Stimulated activated CD4-positive, alpha-beta T cell treated with anti-CD3 and anti-CD28 coated beads, Interleukin-1b, Interleukin-23, amount 100 ng/mL, for 1 hour (primary cell): ENCODE measurements around the gene PTPN4.

Source experiments
- DNase-seq, 2 donors: peaks; one replicate each; pipeline ENCODE4 v3.0.0-alpha.2; 2020; ENCODE audit warnings: low read depth in 2 of 2

The PTPN4 gene

DNA sequence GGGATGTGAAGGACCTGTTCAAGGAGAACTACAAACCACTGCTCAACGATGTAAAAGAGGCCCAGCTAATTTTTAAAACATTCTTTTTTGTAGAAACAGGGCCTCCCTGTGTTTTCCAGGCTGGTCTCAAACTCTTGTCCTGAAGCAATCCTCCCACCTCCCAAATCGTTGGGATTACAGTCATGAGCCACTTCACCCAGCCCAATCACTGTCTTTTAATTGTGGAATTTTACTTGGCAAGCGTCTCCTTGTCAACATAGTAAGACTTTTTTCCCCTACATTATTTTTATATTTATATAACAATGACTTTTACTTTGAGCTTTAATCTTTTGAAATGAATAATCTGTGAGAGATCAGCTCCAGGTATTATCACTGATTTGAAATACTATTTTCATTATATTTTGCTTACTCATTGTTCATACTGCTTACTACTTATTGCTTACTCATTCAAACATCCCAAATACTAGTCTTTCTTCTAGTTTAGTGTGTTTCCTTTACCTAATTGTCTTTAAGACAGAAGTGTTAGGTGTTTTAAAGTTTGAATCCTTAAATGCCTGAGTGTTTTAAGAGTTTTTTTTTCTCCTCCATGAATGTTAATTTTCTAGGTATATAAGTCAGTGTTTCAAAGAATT lies 48.9 kb downstream of the PTPN4 start:
- DNase-seq, result no peak

DNA sequence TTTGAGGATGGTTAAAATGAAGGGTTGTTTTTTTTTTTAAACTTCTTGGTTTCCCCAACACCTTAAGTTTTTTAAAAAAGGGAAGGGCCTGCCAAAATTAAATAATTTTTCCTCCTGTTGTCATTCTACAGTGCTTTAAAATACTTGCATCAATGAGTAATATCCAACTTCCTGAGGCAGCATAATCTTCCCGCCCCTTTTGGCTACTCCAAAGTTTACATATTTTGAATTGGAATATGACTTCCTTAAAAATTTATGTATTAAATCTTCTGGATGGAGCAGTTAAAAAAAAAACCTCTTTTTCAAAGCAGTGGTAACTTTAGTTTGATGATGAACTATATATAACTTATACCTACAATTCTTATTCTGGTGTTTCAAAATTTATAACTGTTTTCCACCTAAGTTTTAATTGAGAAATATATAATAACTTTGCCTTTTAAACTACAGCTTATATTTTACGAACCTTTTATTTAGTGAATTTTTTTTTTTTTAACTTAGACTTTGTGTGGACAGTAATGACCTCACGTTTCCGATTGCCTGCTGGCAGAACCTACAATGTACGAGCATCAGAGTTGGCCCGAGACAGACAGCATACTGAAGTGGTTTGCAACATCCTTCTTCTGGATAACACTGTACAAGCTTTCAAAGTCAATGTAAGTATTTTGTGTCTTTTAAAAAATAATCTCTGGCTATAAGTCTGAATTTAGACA lies 49.8 kb downstream of the PTPN4 start:
- no peak for DNase-seq

DNA sequence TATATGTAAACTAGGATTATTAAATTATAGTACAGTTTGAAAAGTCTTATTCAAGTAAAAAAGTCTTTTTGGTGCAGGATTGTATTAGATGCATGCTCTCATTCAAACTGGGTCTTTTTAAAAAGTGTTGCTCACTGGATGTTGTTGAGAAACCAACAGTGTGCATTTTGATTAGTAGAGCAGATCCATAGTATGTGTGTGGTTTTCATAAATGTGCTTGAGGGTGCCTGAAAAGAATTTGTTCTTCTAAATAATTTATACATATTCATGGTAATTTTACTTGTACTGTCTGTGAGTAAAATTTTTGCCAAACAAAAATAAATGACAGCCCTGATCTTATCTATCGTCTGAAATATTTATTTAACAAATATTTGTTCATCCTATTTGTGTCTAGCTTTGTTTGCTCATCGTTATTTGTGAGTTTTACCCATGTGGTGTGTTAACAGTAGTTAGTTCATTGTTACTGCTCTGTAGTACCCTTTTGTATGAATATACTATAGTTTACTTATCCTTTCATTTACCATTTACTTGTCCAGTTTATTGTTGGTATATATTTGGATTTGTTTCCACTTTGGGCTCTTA lies 50.4 kb downstream of the PTPN4 start:
- DNase-seq, result no peak

DNA sequence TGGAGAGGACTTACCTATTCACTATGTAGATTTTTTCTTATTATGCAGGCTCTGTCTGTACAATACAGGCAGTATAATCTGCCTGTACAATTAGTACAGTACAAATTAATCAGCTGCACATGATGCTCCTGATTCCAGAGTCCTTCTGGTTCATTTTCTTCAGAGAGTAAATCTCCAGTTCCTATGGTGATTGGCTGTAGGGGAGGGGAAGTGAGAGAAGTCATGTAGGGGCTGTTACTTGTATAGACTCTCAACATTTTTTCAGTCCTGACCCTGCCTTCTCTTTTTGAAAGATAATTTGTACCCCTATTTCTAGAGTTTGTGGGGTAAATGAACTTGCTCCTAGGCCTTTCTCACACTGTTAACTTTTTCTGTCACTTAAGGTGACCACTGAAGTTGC lies 54.5 kb downstream of the PTPN4 start:
- no peak for DNase-seq

DNA sequence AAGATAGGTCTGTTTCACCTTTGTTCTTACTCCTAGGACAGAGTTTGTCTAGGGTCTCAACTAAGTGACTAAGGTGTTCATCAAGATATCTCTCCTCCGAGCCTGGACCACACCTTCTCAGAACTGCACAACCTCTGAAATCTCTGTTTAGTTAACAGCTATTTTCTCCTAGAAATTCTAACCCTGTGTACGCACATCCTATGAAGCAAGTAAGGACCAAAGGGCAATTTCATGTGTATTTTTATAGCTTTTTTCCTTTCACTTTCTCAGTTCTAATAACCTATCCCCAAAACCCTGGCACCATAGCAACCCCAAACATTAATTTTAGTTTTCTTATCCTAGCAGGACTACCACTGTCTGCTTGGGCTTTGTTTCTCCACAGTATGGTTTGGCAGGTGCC lies 59.1 kb downstream of the PTPN4 start:
- no peak for DNase-seq

DNA sequence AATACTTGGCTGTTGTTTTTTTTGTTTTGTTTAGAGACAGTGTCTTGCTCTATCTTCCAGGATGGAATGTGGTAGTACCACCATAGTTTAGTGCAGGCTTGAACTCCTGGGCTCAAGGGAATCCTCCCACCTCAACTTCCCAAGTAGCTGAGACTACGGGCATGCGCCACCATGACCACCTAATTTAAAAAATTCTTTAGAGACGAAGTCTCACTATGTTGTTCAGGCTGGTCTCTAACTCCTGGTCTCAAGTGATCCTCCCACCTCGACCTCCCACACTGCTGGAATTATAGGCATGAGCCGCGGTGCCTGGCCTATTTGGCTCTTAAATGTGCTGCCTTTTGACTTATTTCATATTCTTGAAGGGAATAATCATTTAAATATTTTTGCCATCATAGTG lies 60.1 kb downstream of the PTPN4 start:
- DNase-seq, result no peak

DNA sequence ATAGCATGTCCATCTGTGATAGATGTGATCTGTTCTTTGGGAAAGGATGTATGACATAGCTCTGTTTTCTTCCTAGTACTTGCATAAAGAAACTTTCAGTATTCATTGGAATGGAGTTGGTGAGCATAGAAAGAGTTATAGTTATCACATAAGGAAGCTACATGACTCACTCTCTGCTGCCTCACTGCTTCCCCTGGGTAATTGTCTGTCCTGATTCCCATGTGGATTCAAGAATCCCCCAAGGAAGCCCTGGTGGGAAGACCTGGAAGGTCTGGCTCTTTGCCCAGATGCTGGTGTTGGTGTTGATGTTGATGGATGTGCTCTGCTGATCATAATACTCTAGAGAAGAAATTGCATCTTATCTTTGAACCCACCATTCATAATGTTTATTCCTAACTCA lies 60.6 kb downstream of the PTPN4 start:
- no peak for DNase-seq

DNA sequence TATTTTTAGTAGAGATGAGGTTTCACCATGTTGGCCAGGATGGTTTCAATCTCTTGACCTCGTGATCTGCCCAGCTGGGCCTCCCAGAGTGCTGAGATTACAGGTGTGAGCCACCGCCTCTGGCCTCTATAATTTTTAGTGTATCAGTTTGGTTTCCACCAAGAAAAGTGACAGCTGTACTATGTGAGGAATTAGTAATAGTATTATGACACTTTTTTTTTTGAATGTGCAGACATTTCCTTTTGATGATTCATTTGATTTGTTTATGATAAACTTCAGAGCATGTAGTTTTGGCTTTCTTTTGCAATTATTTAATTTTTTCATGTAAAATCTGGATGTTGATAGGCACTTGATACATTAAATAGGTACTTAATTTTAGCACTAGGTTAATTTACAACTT lies 61.5 kb downstream of the PTPN4 start:
- DNase-seq, result no peak

DNA sequence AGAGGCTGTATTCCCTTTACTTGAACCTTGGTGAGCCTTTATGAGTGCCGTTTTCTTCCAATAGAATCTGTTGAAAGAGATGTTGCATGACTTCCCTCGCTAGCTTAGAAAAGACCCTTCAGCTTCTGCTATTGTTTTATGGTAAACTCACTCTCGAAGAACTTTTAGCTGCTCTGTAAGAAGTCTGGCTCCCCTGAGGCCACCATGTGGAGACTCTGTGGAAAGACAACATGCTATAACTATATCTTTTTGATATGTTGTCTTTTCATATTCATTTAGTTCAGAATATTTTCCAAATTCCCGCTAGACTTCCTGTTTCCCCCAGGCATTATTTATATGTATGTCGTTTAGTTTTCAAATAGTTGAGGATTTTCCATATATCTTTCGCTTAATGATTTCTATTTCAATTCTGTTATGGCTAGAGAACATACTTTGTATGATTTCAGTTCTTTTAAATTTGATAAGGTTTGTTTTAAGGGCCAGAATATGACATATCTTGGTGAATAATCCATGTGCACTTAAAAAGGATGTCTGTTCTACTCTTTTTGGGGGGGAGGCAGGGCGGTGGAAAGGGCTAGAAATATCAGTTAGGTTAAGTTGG lies 64.1 kb downstream of the PTPN4 start:
- DNase-seq, result no peak

DNA sequence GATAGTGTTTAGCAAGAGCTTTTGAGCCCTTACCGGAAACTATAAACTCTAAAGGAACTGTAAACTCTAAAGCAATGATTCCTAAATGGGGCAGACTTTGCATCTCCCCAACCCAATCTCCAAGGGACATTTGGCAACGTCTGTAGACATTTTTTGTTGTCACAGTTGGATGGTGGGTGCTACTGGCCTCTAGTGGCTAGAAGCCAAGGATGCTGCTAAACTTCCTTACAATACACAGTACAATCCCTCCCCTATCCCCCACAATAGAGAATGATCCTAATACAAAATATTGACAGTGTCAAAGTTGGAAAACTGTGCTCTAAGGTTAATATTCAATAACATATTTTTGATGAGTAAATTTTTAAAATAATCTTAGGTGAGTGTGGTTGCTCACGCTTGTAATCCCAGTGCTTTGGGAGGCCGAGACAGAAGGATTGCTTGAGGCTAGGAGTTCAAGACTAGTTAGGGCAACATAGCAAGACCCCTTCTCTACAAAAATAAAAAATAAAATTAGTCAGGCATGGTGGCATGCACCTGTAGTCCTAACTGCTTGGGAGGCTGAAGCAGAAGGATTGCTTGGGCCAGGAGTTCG lies 66.7 kb downstream of the PTPN4 start:
- DNase-seq, result no peak

DNA sequence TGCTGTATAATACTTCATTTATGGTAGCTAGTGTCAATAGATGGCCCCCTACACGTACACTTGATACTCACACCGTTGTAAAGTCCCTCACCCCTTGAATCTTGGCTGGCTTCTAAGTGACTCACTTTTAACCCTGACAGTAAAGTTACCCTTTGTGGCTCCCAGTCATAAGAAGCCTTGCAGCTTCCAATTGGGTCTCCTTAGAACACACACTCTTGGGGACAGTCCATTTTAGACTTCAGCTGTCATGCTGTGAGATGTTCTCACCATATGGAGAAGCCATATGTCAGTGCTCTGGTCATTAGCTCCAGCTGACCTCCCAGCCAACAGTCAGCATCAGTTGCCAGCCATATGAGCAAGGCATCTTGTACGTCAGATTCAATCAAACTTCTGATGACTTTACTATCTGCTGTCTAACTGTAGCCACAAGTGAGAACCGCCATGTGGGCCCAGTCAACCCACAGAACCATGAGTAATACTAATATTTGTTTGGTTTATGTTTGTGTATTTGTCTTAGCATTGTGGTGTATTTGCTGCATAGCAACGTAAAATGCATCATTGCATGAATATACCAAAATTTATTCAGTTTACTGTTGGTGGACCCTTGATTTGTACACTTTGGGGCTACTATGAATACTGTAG lies 68.3 kb downstream of the PTPN4 start:
- DNase-seq, result no peak

DNA sequence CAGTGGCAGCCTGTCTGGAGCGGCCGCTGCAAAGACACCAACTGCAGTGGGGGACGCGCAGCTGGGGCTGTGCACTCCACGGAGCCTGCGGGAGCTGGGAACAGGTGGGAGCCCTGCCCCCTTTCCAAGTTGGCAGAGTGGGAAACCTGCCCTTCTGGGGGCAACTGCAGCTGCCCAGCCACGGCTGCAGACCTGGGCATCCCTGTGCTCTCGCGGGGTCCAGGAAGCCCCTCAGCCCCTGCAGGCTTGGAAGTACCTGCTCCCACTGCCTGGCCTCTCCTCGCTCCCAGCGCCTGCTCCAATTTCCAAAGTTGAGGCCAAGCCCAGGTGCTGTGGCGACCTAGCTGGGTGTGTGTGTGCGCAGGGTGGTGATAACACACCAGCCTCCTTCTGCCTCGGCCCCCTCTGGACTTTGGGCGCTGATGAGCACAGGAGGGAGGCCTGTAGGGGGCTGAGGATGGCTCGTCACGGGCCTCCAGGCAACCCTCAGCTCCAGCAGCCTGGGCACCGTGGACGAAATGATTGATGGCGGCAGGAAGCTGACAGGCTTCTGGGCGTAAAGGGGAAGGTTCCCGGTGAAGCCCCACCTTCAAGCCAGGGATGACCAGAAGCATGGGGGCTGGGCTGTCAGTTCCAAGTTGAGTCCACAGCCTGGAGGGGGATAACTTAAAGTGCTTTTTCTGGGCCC lies 76.9 kb downstream of the PTPN4 start:
- DNase-seq, result no peak

DNA sequence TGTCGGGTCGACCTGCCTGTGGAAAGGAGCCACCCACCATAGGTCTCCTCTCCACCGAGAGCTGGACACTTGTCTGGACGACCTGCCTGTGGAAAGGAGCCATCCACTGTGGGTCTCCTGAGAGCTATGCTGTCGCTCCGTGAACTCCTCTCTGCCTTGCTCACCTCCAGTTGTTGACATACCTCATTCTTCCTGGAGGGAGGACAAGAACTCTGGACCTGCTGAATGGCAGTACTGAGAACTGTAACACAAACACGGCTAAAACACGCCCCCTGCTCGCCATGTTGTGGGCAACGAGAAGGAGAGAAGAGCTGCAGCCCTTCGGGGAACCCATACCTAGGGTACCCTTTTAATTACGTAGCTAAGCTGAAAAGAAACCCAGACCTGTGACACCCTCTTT lies 77.6 kb downstream of the PTPN4 start:
- no peak for DNase-seq

DNA sequence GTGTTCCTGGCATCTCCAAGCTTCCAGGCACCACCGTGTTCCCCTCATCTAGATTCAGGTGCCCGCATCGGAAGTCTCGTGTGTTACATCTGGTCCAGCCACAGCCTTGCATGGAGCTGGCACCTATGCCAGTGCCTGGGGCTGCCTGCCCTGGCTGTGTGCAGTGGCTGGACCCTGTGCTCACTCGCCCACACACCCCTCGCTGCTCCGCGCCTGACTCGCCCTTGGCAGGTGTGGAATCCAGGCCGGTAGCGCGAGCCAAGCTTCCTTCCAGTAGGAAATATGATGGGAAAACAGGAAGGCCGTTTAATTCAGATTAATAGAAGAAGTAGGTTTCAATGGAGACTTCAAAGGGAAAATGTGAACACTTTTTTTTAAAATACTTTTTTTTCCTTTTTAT lies 78.0 kb downstream of the PTPN4 start:
- DNase-seq, result no peak

DNA sequence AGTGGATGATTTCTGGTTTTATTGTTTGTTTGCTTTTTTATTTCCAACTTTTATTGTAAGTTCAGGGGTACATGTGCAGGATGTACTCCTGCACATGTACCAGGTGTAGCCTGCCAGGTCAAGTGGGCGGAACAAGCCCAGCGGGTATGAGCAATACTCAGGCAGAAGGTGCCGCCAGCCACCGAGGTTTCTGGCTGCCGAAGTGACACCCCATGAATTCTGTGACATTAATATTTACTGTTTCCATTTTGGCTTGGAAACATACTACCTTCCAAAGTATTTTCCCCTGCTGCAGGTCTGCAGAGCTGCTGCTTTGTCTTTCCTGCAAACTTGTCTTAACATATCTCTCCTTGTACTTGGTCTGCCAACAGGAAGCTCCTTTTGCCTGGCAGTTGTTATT lies 78.5 kb downstream of the PTPN4 start:
- DNase-seq, result no peak

DNA sequence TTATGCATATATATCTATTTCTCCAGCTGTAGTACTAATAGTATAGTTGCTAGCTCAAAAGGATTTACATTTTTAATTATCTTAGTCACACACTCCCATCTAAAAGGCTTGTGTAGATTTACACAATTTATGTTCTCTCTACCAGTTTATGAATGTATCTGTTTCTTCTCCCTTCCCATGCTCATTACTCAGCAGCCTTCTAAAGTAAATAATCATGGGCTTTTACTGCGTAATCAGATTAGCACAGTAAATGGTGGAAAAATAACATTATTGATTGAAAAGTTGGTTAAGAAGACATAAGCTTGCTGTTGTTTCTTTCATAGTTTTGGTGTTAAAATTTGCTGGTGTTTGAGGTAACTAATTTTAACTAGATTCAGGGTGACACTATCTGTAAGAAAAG lies 81.8 kb downstream of the PTPN4 start:
- no peak for DNase-seq

DNA sequence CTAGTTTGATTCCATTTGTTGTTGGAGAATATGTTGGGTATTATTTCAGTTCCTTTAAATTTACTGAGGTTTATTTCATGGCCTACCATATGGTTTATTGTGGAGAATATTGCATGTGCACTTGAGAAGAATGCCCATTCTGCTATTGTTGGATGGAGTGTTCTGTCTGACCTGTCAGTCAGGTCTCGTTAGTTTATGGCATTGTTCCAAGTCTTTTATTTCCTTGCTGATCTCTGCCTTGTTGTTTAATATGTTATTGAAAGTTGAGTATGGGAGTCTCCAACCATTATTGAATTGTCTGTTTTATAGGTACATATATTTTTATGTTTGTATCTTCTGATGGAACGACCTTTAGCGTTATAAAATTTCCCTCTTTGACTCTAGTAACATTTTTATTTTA lies 86.3 kb downstream of the PTPN4 start:
- DNase-seq, result no peak

DNA sequence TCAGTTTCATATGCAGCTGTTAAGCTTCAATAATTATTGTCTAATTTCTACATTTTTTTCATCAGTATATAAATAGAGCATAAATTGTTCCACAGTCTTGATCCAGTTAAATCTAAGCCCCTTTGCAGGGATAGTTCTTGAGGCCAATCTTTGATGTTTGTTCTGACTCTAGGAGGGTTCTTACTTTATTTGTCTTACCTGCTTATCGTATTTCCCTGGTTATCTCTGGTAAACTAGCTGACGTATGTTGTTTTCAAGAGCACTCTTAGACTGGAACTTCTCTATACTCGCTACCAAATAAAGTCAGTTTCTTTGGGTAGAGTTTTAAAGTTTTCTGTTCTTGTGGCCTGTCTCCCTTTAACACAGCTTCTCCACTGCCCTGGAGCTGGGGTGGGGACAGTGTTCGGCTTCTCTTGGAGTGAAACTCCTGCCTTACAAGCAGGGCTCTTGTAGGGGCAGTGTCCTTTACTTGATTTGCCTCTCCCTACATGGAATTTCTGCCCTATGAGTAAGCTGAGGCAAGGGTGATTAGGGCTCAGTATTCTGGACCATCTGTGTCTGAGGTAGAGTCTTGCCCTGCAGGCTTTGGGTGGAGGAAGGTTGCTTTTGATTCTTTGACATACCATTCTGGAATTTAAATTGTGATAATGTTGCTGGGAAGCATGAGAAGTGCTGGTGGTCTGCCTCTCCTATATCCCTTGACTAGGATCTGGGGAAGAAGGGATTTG lies 90.3 kb downstream of the PTPN4 start:
- DNase-seq, result no peak

DNA sequence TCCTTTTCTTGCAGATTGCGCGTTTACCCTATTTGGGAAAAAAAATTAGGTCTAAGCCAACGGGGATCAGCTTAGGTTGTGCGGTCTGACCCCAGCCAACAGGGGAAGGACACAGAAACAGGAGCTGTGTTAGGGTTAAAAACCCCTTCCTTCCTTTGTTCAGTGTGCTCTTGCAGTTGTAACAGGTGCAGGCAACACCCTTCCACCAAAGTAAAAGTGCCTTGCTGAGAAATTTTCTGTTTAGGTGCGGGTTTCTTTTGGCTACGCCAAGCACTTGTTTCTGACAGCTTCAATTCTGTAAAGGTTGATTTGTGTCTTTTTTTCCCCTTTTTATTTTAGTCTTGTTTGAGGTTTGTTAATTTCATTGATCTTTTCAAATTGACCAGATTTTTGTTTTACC lies 92.5 kb downstream of the PTPN4 start:
- DNase-seq, result no peak

DNA sequence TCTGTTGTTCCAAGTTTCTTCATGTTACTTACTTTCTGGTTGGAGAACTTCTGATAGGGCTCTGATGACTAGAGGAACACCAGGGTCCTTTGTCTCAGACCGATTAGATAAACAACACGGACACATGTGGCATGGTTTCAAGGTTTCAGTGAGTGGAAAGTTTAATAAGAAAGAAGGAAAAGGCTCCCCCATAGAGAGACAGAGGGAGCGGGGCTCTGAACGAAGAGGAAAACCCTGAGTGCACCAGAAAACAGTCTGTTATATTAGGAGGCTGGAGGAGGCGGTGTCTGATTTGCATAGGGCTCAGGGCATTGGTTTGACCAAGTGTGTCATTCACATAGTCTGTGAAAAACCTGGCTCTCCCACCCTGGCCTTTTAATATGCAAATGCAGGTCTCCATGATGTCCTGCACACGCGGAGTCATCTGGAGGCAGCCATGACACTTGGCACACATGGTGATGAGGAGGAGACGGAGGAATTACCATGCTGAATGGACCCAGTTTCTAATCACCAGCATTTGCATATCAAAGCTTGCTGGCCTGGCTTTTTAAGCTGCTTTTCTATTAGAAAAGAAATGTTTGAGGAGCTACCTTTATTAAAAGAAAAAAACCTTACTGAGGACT lies 94.2 kb downstream of the PTPN4 start:
- no peak for DNase-seq
